ENCODE results near the gene PRCD.

GRCh38 chr17:76550712-76551615, 11.1 kb downstream of the PRCD start:
- TF ChIP-seq EZH2 (IDR thresholded peaks at IDR 0.05; ENCODE audit: low read length) (no peak), CTCF (optimal IDR thresholded peaks at IDR 0.05 in 1 of 3, IDR thresholded peaks at IDR 0.05 in 1 of 3, conservative IDR thresholded peaks at IDR 0.05 in 1 of 3; ENCODE audit: extremely low read depth in 1 of 3, insufficient read depth in 2 of 3, low read length in 3 of 3) (no peak)

Measured in keratinocyte (primary cell).